Non-pigmented ciliary epithelial cell (primary cell): Measurements from ENCODE around the gene PURA.
"Not testable (repeated sequence)": the region's sequence is repeated elsewhere in the genome, so short reads cannot be mapped to it uniquely, and the experiment has no call there.

Source experiments
- DNase-seq: peaks from one replicate; pipeline ENCODE4 v3.0.0-alpha.2; 2010; ENCODE audit warnings: low read depth

Gene PURA

DNA sequence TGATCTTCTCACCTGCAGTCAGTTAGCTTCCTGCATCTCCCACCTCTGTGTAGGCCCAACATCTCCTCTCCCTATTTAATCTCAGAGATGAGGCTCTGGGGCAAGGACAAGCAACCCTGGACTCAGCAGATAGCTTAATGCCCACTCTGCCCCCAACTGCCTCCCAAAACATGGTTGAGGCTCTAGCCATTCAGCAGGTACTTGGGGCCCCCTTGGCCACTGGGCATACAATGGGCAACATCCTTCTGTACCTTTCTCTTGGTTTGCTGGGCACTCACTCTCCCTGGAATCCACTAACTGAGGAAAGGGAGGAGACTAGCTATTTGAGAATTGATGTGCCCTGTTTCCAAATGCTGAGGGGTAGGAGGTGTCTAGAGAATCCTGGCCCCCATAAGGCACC, 21.2 kb downstream of the PURA start:
- no peak for DNase-seq

- DNase-seq = no peak
These were observed 22.7 kb downstream of the PURA start for GRCh38 chr5:140136624-140137023.

- no peak for DNase-seq
These were observed 26.5 kb downstream of the PURA start for GRCh38 chr5:140140435-140140834.

DNA sequence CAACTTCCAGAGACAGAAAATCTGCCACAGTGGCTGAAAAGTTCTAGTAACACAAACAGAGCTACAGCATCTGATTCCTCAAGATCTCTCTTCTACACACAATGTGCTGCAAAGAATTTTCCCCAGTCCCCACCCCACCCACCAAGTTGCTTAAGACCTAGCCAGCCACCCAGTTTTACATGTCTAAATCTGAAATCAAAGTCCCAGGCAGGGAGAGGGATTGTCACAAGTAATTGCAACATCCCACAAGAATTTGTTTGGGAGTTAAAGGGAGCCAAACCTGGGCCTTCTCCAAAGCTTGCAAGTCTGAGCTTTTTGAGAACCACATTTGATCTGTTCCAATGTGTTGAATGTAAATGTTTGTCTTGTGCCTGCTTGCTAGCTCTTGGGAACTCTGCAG, 27.3 kb downstream of the PURA start:
- DNase-seq = no peak

- DNase-seq = no peak
These were observed 28.3 kb downstream of the PURA start for GRCh38 chr5:140142246-140142645.

DNA sequence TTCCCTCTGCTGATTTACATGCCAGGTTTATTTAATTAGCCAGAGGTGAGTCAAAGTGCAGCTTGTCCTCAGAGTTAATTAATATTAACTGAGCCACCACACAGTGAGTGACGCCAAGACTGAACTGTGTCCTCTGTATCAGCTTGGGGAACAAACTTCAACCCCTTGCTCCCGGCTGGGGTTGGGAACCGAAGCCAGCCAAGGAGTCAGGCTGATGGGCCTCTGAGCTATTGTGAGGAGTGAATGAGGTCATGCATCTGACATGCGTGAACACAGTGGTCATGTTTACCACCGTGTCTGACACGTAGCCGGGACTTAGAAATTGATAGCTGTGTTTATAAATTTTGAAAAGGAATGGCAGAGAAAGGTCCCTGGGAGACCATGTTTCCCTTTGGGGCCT, 28.9 kb downstream of the PURA start:
- no peak for DNase-seq

GRCh38 chr5:140143521-140144258, 29.8 kb downstream of the PURA start:
- DNase-seq = no peak

GRCh38 chr5:140145256-140145655, 31.3 kb downstream of the PURA start:
- no peak for DNase-seq

- no peak for DNase-seq
These were observed 32.1 kb downstream of the PURA start for GRCh38 chr5:140145818-140146522.

DNA sequence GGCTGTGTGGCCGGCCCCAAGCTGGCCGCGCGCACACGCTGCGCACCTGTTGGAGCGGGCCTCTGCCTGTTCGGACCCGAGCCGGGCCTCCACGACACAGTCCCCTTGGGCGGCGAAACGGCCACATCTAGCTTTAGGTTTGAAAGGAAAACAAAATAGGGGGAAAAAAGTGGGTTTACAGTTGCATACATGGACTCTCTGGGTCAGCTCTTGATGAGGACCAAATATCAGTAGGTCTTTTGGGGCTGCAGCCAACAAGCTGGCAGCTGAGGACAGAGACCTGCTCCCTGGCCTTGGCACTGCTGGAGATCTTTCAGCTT, 32.6 kb downstream of the PURA start:
- DNase-seq = no peak

GRCh38 chr5:140147460-140147859, 33.6 kb downstream of the PURA start:
- no peak for DNase-seq

- no peak for DNase-seq
These were observed 34.6 kb downstream of the PURA start for GRCh38 chr5:140148508-140148907.

GRCh38 chr5:140150201-140150600, 36.3 kb downstream of the PURA start:
- no peak for DNase-seq

DNA sequence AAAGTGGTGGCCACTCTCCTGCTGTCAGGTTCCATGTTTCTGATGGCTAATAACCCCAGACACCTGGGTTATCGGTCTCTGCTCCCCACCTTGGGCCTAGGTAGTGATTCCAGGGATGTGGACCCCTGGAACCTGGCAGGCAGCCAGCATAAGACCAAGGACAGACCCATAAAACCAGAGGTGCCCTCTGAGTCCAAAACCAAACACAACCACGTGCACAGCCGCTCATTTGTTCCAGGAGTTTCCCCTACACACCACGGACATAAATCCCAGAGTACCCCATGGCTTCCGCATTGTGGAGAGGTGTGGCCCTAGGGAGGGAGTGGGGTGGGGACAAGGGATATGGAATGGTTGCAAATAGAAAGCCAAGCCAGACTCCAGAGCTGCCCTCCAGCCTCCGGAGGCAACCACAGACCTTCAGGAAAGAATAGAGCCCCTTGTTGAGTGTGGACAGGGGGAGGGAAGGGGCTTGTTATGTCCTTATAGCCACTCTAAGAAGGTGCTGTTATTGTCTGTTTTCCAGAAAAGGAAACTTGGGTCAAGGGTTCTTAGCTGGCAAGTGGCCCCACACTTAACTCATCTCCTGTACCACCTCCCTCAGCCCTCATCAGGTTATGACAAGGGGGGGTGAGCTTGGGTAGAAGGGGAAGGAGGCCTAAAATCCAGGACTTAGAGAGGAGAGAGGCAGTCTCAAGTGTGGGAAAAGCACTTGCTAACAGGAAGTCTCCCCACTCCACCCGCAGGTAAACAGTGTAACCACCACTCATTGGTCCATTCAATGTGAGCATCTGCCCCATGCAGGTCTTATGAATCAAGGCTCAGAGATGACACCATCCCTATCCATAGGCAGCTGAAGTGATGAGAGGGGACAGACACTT, 37.5 kb downstream of the PURA start:
- no peak for DNase-seq

DNA sequence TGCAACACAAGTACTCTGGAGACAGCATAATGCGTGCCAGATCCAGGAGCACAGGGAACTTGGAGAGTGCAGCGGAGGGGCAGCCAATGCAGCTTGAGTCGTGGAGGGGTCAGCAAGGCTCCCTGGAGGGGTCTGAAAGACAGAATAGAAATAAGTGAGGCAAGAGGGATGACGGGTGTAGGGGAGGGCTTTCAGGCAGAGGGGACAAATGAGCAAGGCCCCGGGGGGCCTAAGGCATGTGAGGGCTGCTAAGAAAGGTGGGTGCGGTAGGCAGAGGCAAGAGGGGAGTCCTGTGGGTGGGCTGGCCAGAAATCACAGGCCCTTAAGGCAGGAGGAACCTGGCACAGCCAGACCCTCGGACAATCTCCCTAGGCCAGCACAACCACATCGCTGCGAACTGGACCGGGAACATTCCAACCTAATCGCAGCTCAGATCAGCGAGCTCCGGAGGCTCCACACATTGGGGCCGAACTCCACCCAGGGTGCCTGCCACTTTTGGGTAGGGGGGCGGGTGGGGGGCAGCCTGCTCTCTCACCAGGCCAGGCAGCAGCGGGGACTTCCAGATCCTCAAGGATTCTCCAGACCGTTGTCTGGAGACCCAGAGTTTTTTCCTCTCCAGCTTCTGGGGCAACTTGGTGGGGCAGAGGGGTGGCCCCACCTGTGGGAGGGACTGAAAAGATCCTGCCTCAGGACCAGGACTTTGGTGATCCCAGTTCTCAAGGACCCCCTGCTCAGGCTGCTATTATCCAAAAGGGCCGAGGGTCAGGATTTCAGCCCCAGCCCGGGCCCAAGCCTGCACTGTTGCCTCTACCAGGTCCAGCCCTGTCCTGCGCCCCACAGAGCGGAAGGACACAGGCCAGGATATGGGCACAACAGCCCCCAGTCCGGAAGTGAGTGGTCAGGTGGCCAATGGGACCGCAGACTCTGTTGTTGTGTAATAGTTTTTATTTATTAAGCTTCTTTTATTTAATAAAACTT, 38.4 kb downstream of the PURA start:
- no peak for DNase-seq

DNA sequence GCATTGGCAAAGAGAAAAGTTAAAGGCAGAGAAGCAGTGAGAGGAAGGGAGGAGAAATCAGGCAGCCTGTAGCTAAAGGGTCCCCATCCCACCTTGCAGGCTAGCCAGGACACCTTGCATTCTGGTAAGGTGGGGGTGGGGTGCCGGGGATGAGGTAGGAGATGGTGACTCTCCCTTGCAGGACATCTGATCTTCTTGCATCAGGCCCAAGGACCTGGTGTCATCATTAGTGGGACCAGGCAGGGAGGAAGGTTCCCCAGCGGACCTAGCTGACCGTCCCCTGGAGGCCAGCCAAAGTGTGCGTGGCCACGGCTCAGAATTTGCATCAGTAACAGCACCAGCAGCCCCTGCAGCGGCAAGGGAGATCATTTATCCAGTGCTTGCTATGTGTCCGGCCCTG, 39.3 kb downstream of the PURA start:
- DNase-seq = no peak

- no peak for DNase-seq
These were observed 40.0 kb downstream of the PURA start for GRCh38 chr5:140153905-140154304.

GRCh38 chr5:140154710-140155381, 40.9 kb downstream of the PURA start:
- DNase-seq = not testable (repeated sequence)

DNA sequence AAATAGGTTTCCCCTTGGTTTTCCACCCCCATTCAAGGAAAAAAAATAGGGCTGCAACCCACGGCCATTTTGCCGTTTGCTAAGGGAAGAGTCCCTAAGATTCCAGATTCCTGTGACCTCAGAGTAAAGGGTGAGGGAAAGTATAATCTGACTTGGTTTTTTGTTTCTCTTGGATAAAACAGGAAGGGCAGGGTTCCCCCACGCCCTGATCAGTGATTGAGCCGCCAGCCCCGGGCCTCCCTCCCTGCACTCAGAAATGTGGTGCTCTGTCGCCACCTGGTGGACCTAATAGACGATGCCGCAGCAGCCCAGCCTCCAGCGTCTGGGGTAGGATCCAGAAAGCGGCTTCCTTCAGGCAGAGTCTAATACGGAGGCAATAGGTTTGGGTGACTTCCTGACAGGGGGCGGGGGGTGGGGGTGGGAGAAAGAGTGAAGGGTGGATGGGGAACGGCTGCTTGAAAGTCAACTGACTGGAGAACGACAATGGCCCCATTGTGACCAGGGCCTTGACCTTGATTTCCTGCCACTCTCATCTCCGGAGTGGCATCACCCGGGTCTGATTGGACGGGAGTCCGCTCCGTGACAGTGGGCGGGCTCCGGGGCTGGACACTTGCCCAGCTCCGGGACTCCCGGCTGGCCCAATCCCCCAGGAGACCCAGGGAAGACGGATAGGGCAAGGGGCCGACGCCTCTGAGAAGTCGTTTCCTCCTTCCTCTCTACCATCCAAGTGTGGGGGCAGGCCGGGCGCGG, 43.3 kb downstream of the PURA start:
- DNase-seq = peak; percentile 19
